ENCODE results near the gene NTSR1. TPM values are rescaled to one million over a fixed set of nuclear protein-coding genes. Genes with fewer than 3 reads are reported as not detected.

Gene NTSR1
- polyA plus RNA-seq, 3 donors, result 0.35 to 2.5 (median 0.40) TPM

DNA sequence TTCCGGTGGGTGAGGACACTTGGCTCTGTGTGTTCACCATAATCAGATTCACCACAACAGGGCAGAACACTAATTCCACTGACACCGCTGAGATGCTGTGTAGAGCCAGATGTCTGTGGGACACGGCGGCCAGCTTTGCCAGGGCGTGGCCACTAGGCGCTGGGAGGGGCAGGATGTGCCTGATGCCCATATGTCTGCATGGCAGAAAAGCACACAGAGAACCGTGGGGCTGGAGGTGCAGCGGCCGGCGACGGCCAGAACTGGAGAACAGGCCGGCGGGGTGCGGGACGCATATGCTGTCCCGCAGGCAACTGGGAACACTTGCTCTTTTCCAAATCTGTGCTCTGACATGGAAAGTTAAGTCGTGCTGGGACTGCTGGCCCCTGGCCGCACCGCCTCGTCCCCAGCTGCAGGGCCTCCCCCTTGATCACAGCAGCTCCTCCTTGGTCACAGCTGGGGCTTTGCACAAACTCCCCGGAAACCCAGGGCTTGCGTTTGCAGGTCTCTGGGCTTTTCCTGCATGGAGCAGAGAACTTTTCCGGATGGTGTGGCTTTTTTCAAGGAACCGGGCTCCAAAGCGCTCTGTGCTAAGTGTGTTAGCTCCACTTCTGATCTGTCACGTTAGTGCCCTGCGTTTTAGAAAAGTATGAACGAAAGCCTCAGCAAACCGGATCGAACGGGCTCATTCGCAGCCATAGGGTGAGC lies 31.1 kb downstream of the NTSR1 start:
- H3K4me3 ChIP-seq (replicated peaks in 1 of 3; ENCODE audit: low read depth in 2 of 3, low read length in 3 of 3), result peak overlapping the region in 2 of 3 experiments; percentile 32 to 72
- H3K27me3 ChIP-seq (ENCODE audit: control insufficient read depth in 2 of 2, insufficient read depth in 2 of 2, low read length in 2 of 2), result no peaks in the 10 kb centered on the region
- H3K27ac ChIP-seq (ENCODE audit: low read depth in 1 of 2, low read length in 2 of 2), result peak overlapping the region; percentile 93 to 99
- intact Hi-C loops (cut with micrococcal nuclease), result loop anchor here (1.0 to 5.0 kb wide), 4 partner anchors 11 to 136 kb away; no protein-coding TSS in a partner anchor
- H3K79me2 ChIP-seq (ENCODE audit: insufficient read depth, low read length), result peaks cover 3% of the 10 kb centered on the region
- H3K4me3 Mint-ChIP-seq, result peak overlapping the region; percentile 68 to 77
- H3K9me3 Mint-ChIP-seq, result no peaks in the 10 kb centered on the region
- peaks cover 0 to 7% (median 1%) of the 10 kb centered on the region in 3 donors for H3K27me3 Mint-ChIP-seq (ENCODE audit: low read depth in 3 of 3)
- peak overlapping the region; percentile 76 for H3K4me2 ChIP-seq (replicated peaks; ENCODE audit: extremely low read depth, low read length, poor library complexity, severe bottlenecking)
- TF ChIP-seq, protein P1, sequence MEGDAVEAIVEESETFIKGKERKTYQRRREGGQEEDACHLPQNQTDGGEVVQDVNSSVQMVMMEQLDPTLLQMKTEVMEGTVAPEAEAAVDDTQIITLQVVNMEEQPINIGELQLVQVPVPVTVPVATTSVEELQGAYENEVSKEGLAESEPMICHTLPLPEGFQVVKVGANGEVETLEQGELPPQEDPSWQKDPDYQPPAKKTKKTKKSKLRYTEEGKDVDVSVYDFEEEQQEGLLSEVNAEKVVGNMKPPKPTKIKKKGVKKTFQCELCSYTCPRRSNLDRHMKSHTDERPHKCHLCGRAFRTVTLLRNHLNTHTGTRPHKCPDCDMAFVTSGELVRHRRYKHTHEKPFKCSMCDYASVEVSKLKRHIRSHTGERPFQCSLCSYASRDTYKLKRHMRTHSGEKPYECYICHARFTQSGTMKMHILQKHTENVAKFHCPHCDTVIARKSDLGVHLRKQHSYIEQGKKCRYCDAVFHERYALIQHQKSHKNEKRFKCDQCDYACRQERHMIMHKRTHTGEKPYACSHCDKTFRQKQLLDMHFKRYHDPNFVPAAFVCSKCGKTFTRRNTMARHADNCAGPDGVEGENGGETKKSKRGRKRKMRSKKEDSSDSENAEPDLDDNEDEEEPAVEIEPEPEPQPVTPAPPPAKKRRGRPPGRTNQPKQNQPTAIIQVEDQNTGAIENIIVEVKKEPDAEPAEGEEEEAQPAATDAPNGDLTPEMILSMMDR (IDR thresholded peaks at IDR 0.05), result no peak
- peaks cover 8 to 12% of the 10 kb centered on the region in 2 donors for H3K36me3 Mint-ChIP-seq
- H3K9ac ChIP-seq (ENCODE audit: insufficient read depth, low read length, poor library complexity, severe bottlenecking), result peak overlapping the region; percentile 87
- peak overlapping the region; percentile 94 to 99 (median 97) for H3K27ac Mint-ChIP-seq
- H4K20me1 ChIP-seq (ENCODE audit: insufficient read depth, low read length), result no peaks in the 10 kb centered on the region
- no peak overlapping the region for H2AFZ ChIP-seq (ENCODE audit: insufficient read depth, low read depth, low read length, poor library complexity, severe bottlenecking)
- 29% methylated on average over 30 of the region's 32 CpGs for WGBS (ENCODE audit: insufficient coverage)
- peak; percentile 59 to 80 (median 78) for DNase-seq
- H3K4me1 Mint-ChIP-seq, result peaks cover 63% of the 10 kb centered on the region
- no peaks in the 10 kb centered on the region for H3K36me3 ChIP-seq (replicated peaks in 1 of 2; ENCODE audit: control insufficient read depth in 1 of 2, insufficient read depth in 2 of 2, low read length in 2 of 2)
- no peaks in the 10 kb centered on the region for H3K9me3 ChIP-seq (replicated peaks in 1 of 2; ENCODE audit: control insufficient read depth in 1 of 2, insufficient read depth in 1 of 2, low read length in 2 of 2)
- H3K4me1 ChIP-seq (ENCODE audit: control insufficient read depth in 1 of 2, insufficient read depth in 2 of 2, low read length in 2 of 2), result peaks cover 49 to 73% of the 10 kb centered on the region in 2 donors

DNA sequence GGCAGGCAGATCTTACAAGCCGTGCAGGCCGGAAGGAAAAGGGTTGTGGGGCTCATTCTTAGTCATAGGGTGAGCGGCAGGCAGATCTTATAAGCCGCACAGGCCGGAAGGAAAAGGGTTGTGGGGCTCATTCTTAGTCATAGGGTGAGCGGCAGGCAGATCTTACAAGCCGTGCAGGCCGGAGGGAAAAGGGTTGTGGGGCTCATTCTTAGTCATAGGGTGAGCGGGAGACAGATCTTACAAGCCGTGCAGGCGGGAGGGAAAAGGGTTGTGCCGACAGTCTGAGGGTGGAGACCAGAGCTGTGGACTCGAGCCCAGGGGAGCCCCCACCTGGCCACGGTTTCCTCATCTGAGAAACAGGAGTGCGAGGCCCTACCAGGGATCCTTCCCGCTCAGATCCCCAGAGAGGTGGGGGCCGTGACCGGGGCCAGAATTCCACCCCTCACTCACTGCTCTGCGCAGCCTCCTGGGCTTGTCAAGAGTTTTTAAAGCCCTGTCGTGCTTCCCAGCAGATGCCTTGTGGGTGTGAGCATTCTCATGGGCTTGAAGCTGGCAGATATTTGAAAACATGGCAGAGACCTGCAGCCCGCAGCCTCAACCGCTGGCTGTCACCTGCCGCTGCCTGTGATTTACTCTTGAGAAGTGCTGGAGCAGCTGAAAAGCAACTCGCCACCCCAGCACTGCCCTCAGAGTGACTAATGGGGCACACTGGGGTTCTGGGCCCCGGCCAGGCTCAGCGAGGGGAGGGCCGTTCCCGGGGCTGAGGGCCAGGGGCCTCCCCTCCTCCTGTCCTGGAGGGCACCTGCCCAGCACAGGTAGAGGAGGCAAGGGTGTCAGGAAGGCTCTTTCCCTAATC lies 31.9 kb downstream of the NTSR1 start:
- peak overlapping the region; percentile 87 for H3K9ac ChIP-seq (ENCODE audit: insufficient read depth, low read length, poor library complexity, severe bottlenecking)
- peak; percentile 92 to 99 (median 96) for DNase-seq
- H3K9me3 ChIP-seq (replicated peaks in 1 of 2; ENCODE audit: control insufficient read depth in 1 of 2, insufficient read depth in 1 of 2, low read length in 2 of 2), result no peaks in the 10 kb centered on the region
- Mint-ChIP-seq H3K36me3 (peaks cover 8 to 12% of the 10 kb centered on the region in 2 donors), H3K27ac (peak overlapping the region; percentile 94 to 99 (median 97)), H3K4me1 (peaks cover 57% of the 10 kb centered on the region), H3K4me3 (peak overlapping the region; percentile 68 to 77), H3K9me3 (no peaks in the 10 kb centered on the region), H3K27me3 (ENCODE audit: low read depth in 3 of 3) (peaks cover 1 to 7% (median 2%) of the 10 kb centered on the region in 3 donors)
- 7% methylated on average over 22 of the region's 28 CpGs for WGBS (ENCODE audit: insufficient coverage)
- H2AFZ ChIP-seq (ENCODE audit: insufficient read depth, low read depth, low read length, poor library complexity, severe bottlenecking), result no peak overlapping the region
- intact Hi-C loops (cut with micrococcal nuclease), result loop anchor here (1.0 to 5.0 kb wide), 4 partner anchors 12 to 137 kb away; no protein-coding TSS in a partner anchor
- peak overlapping the region; percentile 93 to 99 for H3K27ac ChIP-seq (ENCODE audit: low read depth in 1 of 2, low read length in 2 of 2)
- peaks cover 41 to 65% of the 10 kb centered on the region in 2 donors for H3K4me1 ChIP-seq (ENCODE audit: control insufficient read depth in 1 of 2, insufficient read depth in 2 of 2, low read length in 2 of 2)
- H3K27me3 ChIP-seq (ENCODE audit: control insufficient read depth in 2 of 2, insufficient read depth in 2 of 2, low read length in 2 of 2), result no peaks in the 10 kb centered on the region
- TF ChIP-seq, protein P1 (IDR thresholded peaks at IDR 0.05), result no peak
- peak overlapping the region; percentile 76 for H3K4me2 ChIP-seq (replicated peaks; ENCODE audit: extremely low read depth, low read length, poor library complexity, severe bottlenecking)
- peak overlapping the region in 2 of 3 experiments; percentile 10 to 72 for H3K4me3 ChIP-seq (replicated peaks in 1 of 3; ENCODE audit: low read depth in 2 of 3, low read length in 3 of 3)
- H4K20me1 ChIP-seq (ENCODE audit: insufficient read depth, low read length), result no peaks in the 10 kb centered on the region
- H3K79me2 ChIP-seq (ENCODE audit: insufficient read depth, low read length), result peaks cover under 1% of the 10 kb centered on the region
- no peaks in the 10 kb centered on the region for H3K36me3 ChIP-seq (replicated peaks in 1 of 2; ENCODE audit: control insufficient read depth in 1 of 2, insufficient read depth in 2 of 2, low read length in 2 of 2)
